ENCODE measurements around the gene C2CD2. TPM values are rescaled to one million over a fixed set of nuclear protein-coding genes. Genes with fewer than 3 reads are reported as not detected.

The C2CD2 gene
- total and polyA plus RNA-seq, 2 donors: 8.9 to 11.3 TPM

DNA sequence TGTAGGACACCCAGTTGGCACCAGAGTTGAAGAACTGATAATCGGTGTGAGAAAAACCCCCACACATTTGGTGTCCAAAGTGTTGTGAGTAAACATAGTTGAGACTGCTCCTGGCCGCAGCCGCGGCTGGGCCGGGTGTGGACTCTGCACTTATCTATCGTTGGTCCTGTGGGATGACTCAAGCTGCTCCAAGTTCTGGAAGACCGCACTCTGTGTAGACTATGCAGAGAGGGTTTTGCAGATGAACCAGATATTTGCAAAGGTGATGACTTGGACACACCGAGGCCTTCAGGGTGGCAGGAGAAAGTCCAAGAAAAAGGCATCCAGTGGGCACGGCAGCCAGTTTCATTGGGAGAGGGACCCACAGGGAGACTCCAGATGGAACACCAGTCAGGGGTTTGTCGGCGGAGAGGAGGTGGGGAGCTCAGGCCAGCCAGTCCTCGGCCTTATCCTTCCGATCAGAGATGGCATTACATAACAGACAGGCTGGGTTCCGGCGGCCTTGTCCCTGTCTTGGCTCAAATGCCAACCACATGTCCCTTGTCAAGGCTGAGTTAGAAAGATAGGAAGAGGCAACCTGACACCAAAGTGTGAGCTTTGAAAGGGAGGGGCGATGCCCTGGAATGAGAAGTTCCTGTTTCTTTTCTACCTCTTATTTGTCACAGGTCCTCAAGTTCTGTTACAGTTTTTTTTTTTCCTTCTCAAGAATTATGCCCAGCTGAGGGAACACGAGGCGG lies 21.1 kb downstream of the C2CD2 start:
- Histone ChIP-seq H3K36me3 (ENCODE audit: control insufficient read depth in 2 of 2, insufficient read depth in 2 of 2, low read length in 1 of 2) (no peaks in the 10 kb centered on the region), H3K27ac (ENCODE audit: low read depth in 1 of 2, low read length in 1 of 2) (peak overlapping the region; percentile 41 to 56), H3K4me3 (ENCODE audit: low read length in 2 of 2) (no peak overlapping the region), H3K9me3 (ENCODE audit: control insufficient read depth in 2 of 2, insufficient read depth in 1 of 2, low read length in 1 of 2) (no peaks in the 10 kb centered on the region), H3K4me1 (ENCODE audit: control insufficient read depth in 2 of 2, insufficient read depth in 2 of 2, low read length in 2 of 2) (peaks cover 34 to 48% of the 10 kb centered on the region in 2 donors), H3K27me3 (ENCODE audit: control insufficient read depth in 2 of 2, insufficient read depth in 1 of 2, low read length in 1 of 2) (no peaks in the 10 kb centered on the region)
- DNase-seq (ENCODE audit: low read depth in 6 of 9, low spot score in 9 of 9): no peak
- WGBS: 50% methylated on average over 18 of the region's 18 CpGs

DNA sequence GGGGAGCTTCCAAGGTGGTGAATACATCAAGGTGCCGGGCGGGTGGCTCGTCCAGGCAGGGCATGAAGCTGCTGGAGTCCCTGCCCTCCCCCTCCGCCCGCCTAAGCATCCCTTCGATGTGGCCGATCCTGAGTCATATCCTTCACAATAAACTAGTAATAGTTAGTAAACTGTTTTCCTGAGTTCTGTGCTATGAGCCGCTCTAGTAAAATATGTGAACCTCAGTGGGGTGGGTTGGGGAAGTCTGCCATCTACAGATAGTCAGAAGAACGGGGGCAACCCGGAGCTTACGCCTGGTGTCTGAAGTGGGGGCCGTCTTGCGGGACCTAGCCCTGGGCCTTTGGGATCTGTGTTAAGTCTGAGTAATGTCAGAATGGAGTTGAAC lies 21.6 kb downstream of the C2CD2 start:
- Histone ChIP-seq H3K27me3 (ENCODE audit: control insufficient read depth in 2 of 2, insufficient read depth in 1 of 2, low read length in 1 of 2) (no peaks in the 10 kb centered on the region), H3K9me3 (ENCODE audit: control insufficient read depth in 2 of 2, insufficient read depth in 1 of 2, low read length in 1 of 2) (no peaks in the 10 kb centered on the region), H3K36me3 (ENCODE audit: control insufficient read depth in 2 of 2, insufficient read depth in 2 of 2, low read length in 1 of 2) (no peaks in the 10 kb centered on the region), H3K4me1 (ENCODE audit: control insufficient read depth in 2 of 2, insufficient read depth in 2 of 2, low read length in 2 of 2) (peaks cover 37 to 54% of the 10 kb centered on the region in 2 donors), H3K27ac (ENCODE audit: low read depth in 1 of 2, low read length in 1 of 2) (no peak overlapping the region), H3K4me3 (ENCODE audit: low read length in 2 of 2) (no peak overlapping the region)
- DNase-seq (ENCODE audit: low read depth in 6 of 9, low spot score in 9 of 9): no peak
- 67% methylated on average over 13 of the region's 13 CpGs for WGBS

DNA sequence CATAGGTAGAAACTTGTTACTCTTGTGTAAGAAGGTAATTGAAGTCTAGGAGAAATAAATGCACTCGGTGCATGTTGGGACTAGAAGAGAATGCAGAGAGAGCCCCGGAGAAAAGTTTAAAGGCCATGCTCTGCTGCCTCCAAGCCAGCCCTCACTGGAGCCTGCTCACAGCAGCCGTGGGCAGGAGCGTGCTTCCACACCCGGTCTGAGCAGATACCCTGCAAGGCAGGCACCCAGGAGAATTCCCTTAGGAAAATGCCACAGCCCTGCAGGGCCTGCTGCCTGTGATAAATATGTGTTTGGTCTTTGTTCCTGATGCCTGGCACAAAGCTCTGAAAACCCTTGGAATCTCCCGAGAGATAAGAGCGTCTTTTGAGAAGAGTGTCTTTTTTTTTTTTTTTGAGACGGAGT lies 22.8 kb downstream of the C2CD2 start:
- no peak for DNase-seq (ENCODE audit: low read depth in 6 of 9, low spot score in 9 of 9)
- Histone ChIP-seq H3K9me3 (ENCODE audit: control insufficient read depth in 2 of 2, insufficient read depth in 1 of 2, low read length in 1 of 2) (no peaks in the 10 kb centered on the region), H3K4me3 (ENCODE audit: low read length in 2 of 2) (no peak overlapping the region), H3K4me1 (ENCODE audit: control insufficient read depth in 2 of 2, insufficient read depth in 2 of 2, low read length in 2 of 2) (peaks cover 37 to 62% of the 10 kb centered on the region in 2 donors), H3K27ac (ENCODE audit: low read depth in 1 of 2, low read length in 1 of 2) (peak overlapping the region in 1 of 2 donors; percentile 60), H3K27me3 (ENCODE audit: control insufficient read depth in 2 of 2, insufficient read depth in 1 of 2, low read length in 1 of 2) (no peaks in the 10 kb centered on the region), H3K36me3 (ENCODE audit: control insufficient read depth in 2 of 2, insufficient read depth in 2 of 2, low read length in 1 of 2) (no peaks in the 10 kb centered on the region)
- WGBS: 94% methylated on average over 8 of the region's 8 CpGs

DNA sequence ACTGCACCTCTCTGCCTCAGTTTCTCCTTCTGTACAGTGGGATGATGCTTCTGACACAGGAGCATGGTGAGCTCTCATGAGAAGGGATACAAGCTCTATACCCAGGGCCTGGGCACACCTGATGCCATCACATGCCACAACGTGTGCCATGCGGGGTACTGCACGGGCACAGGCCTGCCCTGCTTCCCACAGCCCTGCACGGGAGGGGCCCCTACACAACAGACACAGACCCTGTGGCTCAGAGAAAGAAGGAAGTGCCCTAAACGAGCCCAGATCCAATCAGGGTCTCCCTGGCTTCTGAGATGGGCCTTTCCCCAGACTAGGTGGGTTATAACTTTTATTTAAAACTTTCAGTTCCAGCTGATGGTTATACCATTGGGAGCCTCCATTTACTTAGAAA lies 24.6 kb downstream of the C2CD2 start:
- Histone ChIP-seq H3K4me1 (ENCODE audit: control insufficient read depth in 2 of 2, insufficient read depth in 2 of 2, low read length in 2 of 2) (peaks cover 44 to 79% of the 10 kb centered on the region in 2 donors), H3K4me3 (ENCODE audit: low read length in 2 of 2) (no peak overlapping the region), H3K27me3 (ENCODE audit: control insufficient read depth in 2 of 2, insufficient read depth in 1 of 2, low read length in 1 of 2) (no peaks in the 10 kb centered on the region), H3K27ac (ENCODE audit: low read depth in 1 of 2, low read length in 1 of 2) (peak overlapping the region; percentile 64 to 97), H3K36me3 (ENCODE audit: control insufficient read depth in 2 of 2, insufficient read depth in 2 of 2, low read length in 1 of 2) (no peaks in the 10 kb centered on the region), H3K9me3 (ENCODE audit: control insufficient read depth in 2 of 2, insufficient read depth in 1 of 2, low read length in 1 of 2) (no peaks in the 10 kb centered on the region)
- DNase-seq (ENCODE audit: low read depth in 6 of 9, low spot score in 9 of 9): peak in 1 of 9 donors; percentile 51
- 14% methylated on average over 5 of the region's 5 CpGs for WGBS

- Histone ChIP-seq H3K36me3 (ENCODE audit: control insufficient read depth in 2 of 2, insufficient read depth in 2 of 2, low read length in 1 of 2) (no peaks in the 10 kb centered on the region), H3K27me3 (ENCODE audit: control insufficient read depth in 2 of 2, insufficient read depth in 1 of 2, low read length in 1 of 2) (no peaks in the 10 kb centered on the region), H3K4me3 (ENCODE audit: low read length in 2 of 2) (no peak overlapping the region), H3K4me1 (ENCODE audit: control insufficient read depth in 2 of 2, insufficient read depth in 2 of 2, low read length in 2 of 2) (peaks cover 48 to 83% of the 10 kb centered on the region in 2 donors), H3K9me3 (ENCODE audit: control insufficient read depth in 2 of 2, insufficient read depth in 1 of 2, low read length in 1 of 2) (no peaks in the 10 kb centered on the region), H3K27ac (ENCODE audit: low read depth in 1 of 2, low read length in 1 of 2) (peak overlapping the region; percentile 64 to 97)
- WGBS: 57% methylated on average over 10 of the region's 10 CpGs
- DNase-seq (ENCODE audit: low read depth in 6 of 9, low spot score in 9 of 9): peak in 1 of 9 donors; percentile 50
Observed at GRCh38 chr21:41928621-41929220, 25.1 kb downstream of the C2CD2 start.

DNA sequence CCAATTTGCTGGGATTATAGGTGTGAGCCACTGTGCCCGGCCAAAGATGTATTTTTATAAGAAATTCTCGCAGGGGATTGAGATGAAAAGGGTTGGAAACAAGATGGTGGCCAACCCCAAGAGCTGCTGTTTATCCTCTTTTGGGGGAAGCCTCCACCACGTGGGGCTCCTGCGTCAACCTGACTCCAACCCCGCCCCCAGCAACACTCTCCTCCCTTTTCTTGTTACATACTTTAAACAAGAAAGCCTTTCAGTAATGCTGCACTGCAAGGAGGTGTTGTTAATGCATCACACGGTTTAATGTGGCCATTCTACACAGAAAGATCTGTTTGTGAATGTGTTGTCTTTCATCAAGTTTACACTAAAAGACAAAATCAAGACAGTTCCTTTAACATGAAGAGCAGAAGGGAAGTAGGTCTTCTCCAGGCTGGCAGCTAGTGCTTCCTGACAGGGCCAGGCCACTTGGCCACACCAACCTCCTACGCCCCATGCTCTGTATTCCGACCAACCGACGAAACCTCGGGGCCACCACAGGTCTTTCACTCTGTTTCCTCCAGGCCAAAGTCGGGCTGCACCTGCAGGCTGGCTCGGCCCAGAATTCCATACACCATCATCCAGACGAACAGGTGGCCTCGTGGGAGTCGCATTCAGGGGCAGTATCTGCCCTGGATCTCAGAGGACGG lies 25.9 kb downstream of the C2CD2 start:
- Histone ChIP-seq H3K27ac (ENCODE audit: low read depth in 1 of 2, low read length in 1 of 2) (peak overlapping the region; percentile 74 to 97), H3K36me3 (ENCODE audit: control insufficient read depth in 2 of 2, insufficient read depth in 2 of 2, low read length in 1 of 2) (no peaks in the 10 kb centered on the region), H3K4me1 (ENCODE audit: control insufficient read depth in 2 of 2, insufficient read depth in 2 of 2, low read length in 2 of 2) (peaks cover 44 to 79% of the 10 kb centered on the region in 2 donors), H3K27me3 (ENCODE audit: control insufficient read depth in 2 of 2, insufficient read depth in 1 of 2, low read length in 1 of 2) (no peaks in the 10 kb centered on the region), H3K9me3 (ENCODE audit: control insufficient read depth in 2 of 2, insufficient read depth in 1 of 2, low read length in 1 of 2) (no peaks in the 10 kb centered on the region), H3K4me3 (ENCODE audit: low read length in 2 of 2) (no peak overlapping the region)
- WGBS: 46% methylated on average over 17 of the region's 17 CpGs
- peak in 3 of 9 donors; percentile 38 to 70 (median 39) for DNase-seq (ENCODE audit: low read depth in 6 of 9, low spot score in 9 of 9)

- no peaks in the 10 kb centered on the region for H3K36me3 ChIP-seq (ENCODE audit: control insufficient read depth in 2 of 2, insufficient read depth in 2 of 2, low read length in 1 of 2)
- H3K27ac ChIP-seq (ENCODE audit: low read depth in 1 of 2, low read length in 1 of 2): peak overlapping the region; percentile 96 to 97
- peak overlapping the region; percentile 52 to 60 for H3K4me3 ChIP-seq (ENCODE audit: low read length in 2 of 2)
- H3K4me1 ChIP-seq (ENCODE audit: control insufficient read depth in 2 of 2, insufficient read depth in 2 of 2, low read length in 2 of 2): peaks cover 38 to 74% of the 10 kb centered on the region in 2 donors
- no peaks in the 10 kb centered on the region for H3K9me3 ChIP-seq (ENCODE audit: control insufficient read depth in 2 of 2, insufficient read depth in 1 of 2, low read length in 1 of 2)
- no peak for DNase-seq (ENCODE audit: low read depth in 6 of 9, low spot score in 9 of 9)
- WGBS: 33% methylated on average over 3 of the region's 3 CpGs
- H3K27me3 ChIP-seq (ENCODE audit: control insufficient read depth in 2 of 2, insufficient read depth in 1 of 2, low read length in 1 of 2): no peaks in the 10 kb centered on the region
Observed at GRCh38 chr21:41926807-41927171, 27.0 kb downstream of the C2CD2 start.

- DNase-seq (ENCODE audit: low read depth in 6 of 9, low spot score in 9 of 9): peak; percentile 65 to 94 (median 80)
- WGBS: 19% methylated on average over 11 of the region's 11 CpGs
- Histone ChIP-seq H3K27ac (ENCODE audit: low read depth in 1 of 2, low read length in 1 of 2) (peak overlapping the region; percentile 96 to 97), H3K27me3 (ENCODE audit: control insufficient read depth in 2 of 2, insufficient read depth in 1 of 2, low read length in 1 of 2) (no peaks in the 10 kb centered on the region), H3K4me3 (ENCODE audit: low read length in 2 of 2) (peak overlapping the region; percentile 52 to 60), H3K9me3 (ENCODE audit: control insufficient read depth in 2 of 2, insufficient read depth in 1 of 2, low read length in 1 of 2) (no peaks in the 10 kb centered on the region), H3K4me1 (ENCODE audit: control insufficient read depth in 2 of 2, insufficient read depth in 2 of 2, low read length in 2 of 2) (peaks cover 38 to 79% of the 10 kb centered on the region in 2 donors), H3K36me3 (ENCODE audit: control insufficient read depth in 2 of 2, insufficient read depth in 2 of 2, low read length in 1 of 2) (no peaks in the 10 kb centered on the region)
Observed at GRCh38 chr21:41926117-41926806, 27.6 kb downstream of the C2CD2 start.
